CD4-positive, alpha-beta T cell treated with Interleukin-12 subunit alpha and Interleukin-12 subunit beta, for 1 hour (primary cell): ENCODE data around the gene ARIH2.

Source experiments
- DNase-seq: peaks from one replicate; pipeline ENCODE4 v3.0.0-alpha.2; 2020

ARIH2 gene

GRCh38 chr3:48929358-48930035 lies 10.9 kb downstream of the ARIH2 start:
- DNase-seq = no peak

GRCh38 chr3:48930590-48930989 lies 11.9 kb downstream of the ARIH2 start:
- DNase-seq = no peak

- DNase-seq = no peak
These were observed 13.4 kb downstream of the ARIH2 start for GRCh38 chr3:48931944-48932580.

GRCh38 chr3:48934333-48934991 lies 15.8 kb downstream of the ARIH2 start:
- DNase-seq = no peak

GRCh38 chr3:48935530-48935929 lies 16.9 kb downstream of the ARIH2 start:
- DNase-seq = no peak

- no peak for DNase-seq
These were observed 19.5 kb downstream of the ARIH2 start for GRCh38 chr3:48938156-48938555.

GRCh38 chr3:48938689-48939088 lies 20.0 kb downstream of the ARIH2 start:
- no peak for DNase-seq

- no peak for DNase-seq
These were observed 26.8 kb downstream of the ARIH2 start for GRCh38 chr3:48945432-48945831.

- DNase-seq = no peak
These were observed 27.4 kb downstream of the ARIH2 start for GRCh38 chr3:48945891-48946549.

- DNase-seq = no peak
These were observed 30.7 kb downstream of the ARIH2 start for GRCh38 chr3:48949376-48949717.

- no peak for DNase-seq
These were observed 31.4 kb downstream of the ARIH2 start for GRCh38 chr3:48950051-48950450.

- DNase-seq = no peak
These were observed 33.1 kb downstream of the ARIH2 start for GRCh38 chr3:48951764-48952163.

- peak; percentile 70 for DNase-seq
These were observed 34.0 kb downstream of the ARIH2 start for GRCh38 chr3:48952510-48953118.

GRCh38 chr3:48957006-48957705 lies 38.5 kb downstream of the ARIH2 start:
- DNase-seq = no peak

- no peak for DNase-seq
These were observed 42.3 kb downstream of the ARIH2 start for GRCh38 chr3:48960841-48961413.

GRCh38 chr3:48962340-48962739 lies 43.7 kb downstream of the ARIH2 start:
- no peak for DNase-seq

- no peak for DNase-seq
These were observed 44.3 kb downstream of the ARIH2 start for GRCh38 chr3:48962939-48963338.

GRCh38 chr3:48963591-48963990 lies 44.9 kb downstream of the ARIH2 start:
- DNase-seq = no peak

- no peak for DNase-seq
These were observed 47.7 kb downstream of the ARIH2 start for GRCh38 chr3:48966367-48966766.

- DNase-seq = no peak
These were observed 48.3 kb downstream of the ARIH2 start for GRCh38 chr3:48966876-48967361.

GRCh38 chr3:48970586-48970985 lies 51.9 kb downstream of the ARIH2 start:
- DNase-seq = no peak
